Embryonic facial prominence (tissue), 1 donor: Measurements from ENCODE around the gene ABRACL.
A peak's percentile ranks its signal among the peaks of the same experiment; 100 is the strongest.

Experiments used
- DNase-seq: peaks from one replicate; pipeline ENCODE4 v3.0.0-alpha.2; 2016; ENCODE audit errors: extremely low spot score

The ABRACL gene

DNA sequence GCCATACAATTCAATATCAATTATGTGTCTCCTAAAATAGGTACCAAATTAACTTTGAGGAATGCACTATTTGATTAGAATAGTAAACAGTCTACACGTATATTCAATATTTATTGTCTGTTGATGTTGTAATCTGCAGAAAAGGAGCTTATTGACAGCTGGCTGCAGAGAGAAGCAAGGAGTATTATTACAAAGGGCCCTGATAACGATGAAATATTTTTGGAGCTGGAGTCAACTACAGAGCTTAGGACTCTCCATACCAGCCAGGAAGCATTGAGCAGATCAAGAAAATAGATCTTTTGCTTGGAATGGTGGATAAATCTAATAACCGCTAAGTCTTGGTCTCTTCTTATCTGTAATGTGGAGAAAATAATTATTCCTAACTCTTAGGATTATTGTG lies 25.5 kb downstream of the ABRACL start:
- DNase-seq, result no peak

DNA sequence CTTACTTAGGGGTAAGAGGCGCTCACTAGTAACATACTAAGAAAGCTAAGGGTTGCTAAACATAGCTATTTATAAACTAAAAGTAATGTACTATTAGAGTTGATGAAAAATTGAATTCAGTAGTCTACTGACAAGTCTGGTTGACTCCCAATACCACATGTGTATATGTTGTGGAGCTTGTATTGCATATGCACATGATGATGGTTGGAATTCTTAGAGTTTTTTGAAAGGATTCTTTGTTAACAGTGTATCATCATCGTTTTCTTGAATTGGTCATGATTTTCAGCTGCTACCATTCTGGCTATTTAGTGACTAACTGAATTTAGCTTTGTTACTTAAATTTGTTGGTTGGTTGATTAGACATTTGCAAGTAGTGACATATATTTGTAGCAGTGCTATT lies 27.2 kb downstream of the ABRACL start:
- no peak for DNase-seq

DNA sequence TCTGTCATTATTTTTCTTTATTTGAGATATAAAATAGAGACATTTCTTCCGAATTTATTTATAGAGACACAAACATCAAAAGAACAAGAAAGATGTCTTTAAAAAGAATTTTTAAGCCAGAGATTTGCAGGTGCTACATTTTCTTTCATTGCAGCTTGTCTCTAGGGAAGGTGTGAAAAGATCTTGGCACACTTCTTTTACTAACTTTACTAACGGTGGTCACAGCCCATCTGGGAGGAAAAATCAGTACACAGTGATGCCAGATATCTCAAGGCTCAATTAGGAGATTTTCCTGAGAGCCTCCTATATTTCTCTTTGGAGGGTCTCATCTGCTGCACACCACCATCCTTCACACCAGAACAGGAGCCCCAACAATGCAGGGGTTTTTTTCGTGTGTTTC lies 29.5 kb downstream of the ABRACL start:
- no peak for DNase-seq

DNA sequence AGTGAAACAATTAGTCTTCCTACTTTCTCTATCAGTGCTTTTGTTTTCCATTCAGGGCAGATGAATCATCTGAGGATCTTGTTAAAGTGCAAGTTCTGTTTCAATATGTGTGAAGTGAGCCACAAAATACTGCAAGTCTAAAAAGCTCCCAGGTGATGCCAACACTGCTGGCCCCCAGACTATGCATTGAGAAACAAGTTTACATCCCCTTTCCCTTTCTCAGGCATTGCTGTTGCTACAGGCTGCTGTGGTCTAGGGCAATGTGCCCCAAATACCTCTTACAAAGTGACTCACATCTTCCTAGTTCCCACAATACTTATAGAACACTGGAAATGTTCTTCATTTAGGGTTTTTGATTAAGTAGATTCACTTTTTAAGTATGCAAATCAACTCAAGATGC lies 31.8 kb downstream of the ABRACL start:
- no peak for DNase-seq

DNA sequence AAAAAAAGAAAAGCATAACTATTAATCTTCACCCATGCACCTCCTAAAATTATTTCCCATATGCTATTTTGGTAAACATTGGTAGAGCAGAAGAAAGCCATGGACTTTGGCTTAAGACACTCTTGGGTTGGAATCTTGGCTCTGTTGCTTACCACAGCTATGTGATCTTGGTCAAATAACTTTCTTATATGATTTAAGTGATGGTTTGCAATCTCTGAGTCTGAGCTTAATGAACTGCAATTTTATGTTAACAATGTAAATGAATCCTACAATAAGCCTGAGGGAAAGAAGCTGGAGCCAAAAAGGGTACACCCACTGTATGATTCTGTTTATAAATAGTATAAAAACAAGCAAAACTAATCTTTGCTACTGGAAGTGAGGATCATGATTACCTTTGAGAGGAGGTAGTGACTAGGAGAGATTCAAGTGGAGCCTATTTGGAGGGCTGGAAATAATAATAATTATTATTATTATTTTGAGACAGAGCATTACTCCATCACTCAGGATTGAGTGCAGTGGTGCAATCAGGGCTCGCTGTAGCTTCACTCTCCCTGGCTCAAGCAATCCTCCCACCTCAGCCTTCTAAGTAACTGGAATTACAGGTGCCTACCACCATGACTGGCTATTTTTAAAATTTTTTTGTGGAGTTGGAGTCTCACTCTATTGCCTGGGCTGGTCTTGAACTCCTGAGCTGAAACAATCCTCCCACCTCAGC lies 34.5 kb downstream of the ABRACL start:
- peak; percentile 27 for DNase-seq

DNA sequence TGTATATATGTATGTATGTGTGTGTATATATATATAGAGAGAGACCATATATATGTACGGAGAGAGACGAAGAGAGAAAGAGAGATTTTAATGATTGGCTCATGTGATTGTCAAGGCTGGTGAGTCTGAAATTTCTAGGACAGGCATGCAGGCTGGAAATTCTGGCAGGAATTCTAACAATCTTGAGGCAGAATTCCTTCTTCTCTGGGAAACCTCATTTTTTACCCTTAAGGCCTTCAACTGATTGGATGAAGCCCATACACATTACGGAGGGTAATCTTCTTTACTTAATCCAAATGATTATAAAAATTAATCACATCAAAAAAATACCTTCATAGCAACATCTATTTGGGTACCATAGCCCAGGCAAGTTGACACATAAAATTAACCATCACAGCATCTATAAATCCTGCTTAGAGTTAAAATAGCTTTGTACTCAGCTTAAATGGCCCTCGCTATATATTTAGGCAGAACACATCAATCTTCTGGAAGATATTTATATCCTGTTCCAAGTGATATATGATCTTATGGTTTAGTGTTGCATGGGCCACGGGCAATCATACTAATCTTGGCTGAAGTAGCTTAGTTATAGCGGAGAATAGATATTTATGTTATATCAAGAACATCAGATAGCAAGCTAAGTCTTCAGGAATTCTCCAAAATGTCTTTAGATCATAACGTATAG lies 36.6 kb downstream of the ABRACL start:
- no peak for DNase-seq

DNA sequence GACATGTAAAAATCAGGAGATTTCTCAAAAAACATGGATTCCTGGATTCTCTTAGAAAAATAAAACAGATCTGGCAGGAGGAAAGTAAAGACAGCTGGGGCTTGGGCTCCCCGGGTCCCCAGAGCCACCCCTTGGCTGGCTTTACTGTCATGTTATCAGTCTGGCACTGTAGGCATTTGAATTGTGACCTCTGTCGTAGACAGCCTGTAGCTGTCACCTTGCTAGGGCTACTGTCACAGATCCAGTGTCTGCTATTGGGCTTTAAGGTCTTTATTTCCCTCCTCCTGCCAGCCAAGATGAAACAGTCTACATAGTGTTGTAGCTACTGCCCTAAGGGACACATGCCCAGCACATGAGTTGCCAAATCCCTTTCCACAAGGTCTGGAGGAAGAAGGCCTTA lies 37.5 kb downstream of the ABRACL start:
- DNase-seq, result no peak

DNA sequence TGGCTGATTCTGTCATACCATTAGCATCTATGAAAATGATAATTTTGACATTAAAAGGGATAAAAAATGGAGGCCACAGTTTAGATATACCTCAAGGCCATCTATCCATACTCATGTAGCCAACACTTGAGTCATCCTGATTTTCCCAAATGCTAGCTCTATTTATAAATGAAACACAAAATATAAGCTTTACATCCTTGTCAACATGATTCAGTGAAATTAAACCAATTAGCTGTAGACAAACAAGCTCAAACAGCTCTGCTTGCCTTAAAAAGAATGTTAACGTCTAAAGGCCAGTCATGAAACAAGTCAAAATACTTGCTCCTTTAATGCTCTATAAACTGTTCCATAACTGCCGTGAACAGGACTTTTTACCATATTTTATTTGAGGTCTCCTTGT lies 40.3 kb downstream of the ABRACL start:
- DNase-seq, result no peak

DNA sequence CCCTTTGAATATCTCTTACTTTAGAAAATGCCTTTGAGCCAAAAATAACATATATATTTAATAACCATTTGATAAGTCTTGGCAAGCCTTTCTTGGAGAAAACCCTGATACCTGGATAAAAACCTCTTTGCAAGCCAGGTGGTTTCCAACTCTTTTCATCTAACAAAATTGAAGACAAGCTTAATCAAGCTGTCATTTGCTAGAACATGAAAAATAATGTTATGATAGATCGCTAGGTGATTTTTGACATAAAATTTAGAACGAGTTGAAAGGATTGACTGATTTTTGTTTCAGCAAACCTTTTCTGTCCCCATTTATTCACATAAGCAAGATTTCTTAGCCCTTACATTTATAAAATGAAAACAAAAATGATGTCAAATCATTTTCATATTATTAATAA lies 44.6 kb downstream of the ABRACL start:
- DNase-seq, result no peak

DNA sequence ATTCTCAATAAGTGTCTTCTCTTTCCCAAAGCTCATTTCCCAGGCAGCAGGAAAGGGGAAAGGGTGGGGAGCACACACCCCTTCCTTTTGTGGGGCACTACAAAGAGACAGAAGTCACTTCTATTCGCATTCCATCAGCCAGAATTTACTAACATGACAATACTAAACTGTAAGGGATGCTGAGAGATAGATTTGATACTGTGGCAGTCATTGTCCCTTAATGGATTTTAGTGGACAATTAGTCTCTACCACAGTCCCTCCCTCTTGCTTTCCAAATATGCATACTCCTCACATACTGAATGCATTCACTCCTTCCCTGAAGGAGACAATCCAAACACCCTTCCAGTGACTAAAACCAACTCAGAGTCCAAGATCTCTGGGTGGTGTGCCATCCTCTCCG lies 50.5 kb downstream of the ABRACL start:
- no peak for DNase-seq

DNA sequence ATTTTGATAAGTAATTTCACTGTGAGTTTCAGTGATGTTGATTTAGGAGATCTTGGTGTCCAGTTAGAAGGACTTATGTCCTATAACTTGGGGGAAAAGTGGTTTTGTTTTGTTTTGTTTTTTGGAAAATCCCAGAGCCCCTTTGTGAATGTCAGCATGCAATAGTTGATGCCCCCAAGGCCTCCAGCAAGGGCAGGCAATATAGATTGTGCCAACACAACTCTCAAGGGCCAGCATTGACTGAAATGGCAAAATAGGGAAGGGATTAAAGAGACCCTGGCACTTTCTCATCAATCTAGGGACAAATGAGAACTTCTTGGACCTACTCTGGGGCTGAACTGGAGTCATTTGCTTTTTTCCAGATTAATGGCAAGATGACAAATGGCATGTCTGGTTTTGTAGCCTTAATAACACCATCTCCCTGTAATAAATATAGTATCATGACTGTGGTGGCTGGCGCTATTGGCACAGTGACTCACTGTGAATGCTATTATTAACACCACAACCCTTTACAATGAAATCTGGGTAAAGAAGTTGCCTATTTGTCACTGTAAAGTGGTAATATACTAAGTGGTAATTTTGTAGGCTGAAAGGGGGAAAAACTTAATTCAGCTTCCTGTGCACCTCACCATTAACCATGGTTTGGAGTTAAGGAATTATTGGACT lies 51.8 kb downstream of the ABRACL start:
- DNase-seq, result no peak

DNA sequence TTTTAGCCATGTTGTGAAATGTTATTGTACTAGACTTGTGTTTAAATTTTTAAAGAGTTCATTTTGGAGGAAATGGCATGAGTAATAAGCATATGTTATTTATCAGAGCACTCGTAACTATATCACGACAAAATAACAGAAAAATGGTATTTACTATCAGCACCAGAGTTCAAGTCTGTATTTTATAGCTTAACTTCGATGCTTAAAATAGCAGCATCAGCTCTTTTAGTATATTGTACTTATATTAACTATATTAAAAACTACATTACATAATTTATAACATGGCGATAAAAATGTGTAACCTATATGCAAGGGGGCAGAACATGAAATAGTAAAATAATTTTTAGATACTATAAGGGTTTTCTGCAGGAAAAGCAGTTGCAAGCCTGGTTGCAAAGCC lies 52.9 kb downstream of the ABRACL start:
- no peak for DNase-seq

DNA sequence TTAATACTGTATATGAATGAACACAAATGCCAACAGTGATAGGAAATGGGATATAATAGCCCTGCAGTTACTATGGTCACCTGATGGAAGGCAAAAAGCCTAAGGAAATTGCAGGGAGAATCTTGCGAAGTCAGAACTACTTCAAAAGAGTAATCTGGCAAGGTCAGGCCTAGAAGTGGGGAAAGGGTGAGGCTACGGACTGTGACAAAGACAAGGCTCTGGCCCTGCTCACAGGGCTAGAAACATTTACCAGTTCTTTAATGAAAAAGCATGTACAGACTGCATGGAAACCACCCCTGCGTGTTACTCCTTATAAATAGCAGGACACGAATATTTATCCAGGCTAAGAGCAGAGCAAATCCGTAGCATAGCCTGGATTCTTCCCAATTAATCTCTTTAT lies 53.8 kb downstream of the ABRACL start:
- DNase-seq, result no peak

DNA sequence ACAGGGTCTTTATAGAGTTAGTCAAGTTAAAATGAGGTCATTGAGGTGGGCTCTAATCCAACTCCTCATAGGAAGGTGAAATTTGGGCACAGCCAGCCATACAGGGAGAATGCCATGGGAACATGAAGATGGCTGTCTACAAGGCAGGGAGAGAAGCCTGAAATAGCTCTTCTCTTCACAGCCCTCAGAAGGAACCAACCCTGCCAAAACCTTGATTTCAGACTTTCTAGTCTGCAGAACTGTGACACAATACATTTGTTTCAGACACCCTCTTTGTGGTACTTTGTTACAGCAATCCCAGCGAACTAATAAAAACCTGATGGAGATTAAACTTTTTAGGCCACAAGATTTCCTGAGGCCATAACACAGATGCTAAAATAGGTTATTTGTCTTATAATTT lies 63.3 kb downstream of the ABRACL start:
- no peak for DNase-seq
